ENCODE results near the gene ATOSA. TPM values are rescaled to one million over a fixed set of nuclear protein-coding genes. Genes with fewer than 3 reads are reported as not detected.

ATOSA gene
- total RNA-seq, 1 donor from 2014 or later: 63.3 TPM

DNA sequence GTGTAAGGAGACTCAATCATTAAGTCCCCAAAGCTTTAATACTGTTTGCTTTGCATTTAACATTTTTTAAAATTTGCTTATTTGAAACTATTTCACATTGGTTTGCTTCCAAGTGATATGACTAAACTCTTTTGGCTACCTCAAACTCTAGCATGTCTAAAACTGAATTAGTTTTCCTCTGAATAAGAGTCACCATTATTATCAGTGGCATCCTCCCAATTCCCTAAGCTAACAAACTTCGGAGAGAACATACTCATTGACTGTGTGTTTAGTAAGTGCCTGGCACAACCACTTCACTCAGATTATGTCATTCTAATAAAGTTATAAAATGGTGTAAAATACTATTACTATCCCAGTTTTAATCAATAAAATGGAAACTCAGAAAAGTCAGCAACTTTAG is 21.9 kb downstream of the ATOSA start:
- no peaks in the 10 kb centered on the region for H3K9me3 ChIP-seq
- peak overlapping the region; percentile 29 for H3K27ac ChIP-seq
- no peak for DNase-seq (ENCODE audit: extremely low spot score in 2 of 2)
- no peak overlapping the region for H3K4me3 ChIP-seq
- H3K27me3 ChIP-seq: no peaks in the 10 kb centered on the region
- intact Hi-C loops (cut with DNase I): loop anchor here (5.0 kb wide), 1 partner anchor 1260 kb away; no protein-coding TSS in a partner anchor
- TF ChIP-seq CTCF (IDR thresholded peaks at IDR 0.05): no peak
- no peak for TF ChIP-seq POLR2A (IDR thresholded peaks at IDR 0.05)
- no peak for TF ChIP-seq POLR2AphosphoS5 (IDR thresholded peaks at IDR 0.05; ENCODE audit: insufficient read depth in 1 of 2, low read depth in 1 of 2)
- H3K36me3 ChIP-seq: peaks cover 0 to 25% of the 10 kb centered on the region in 2 donors
- peaks cover 46% of the 10 kb centered on the region for H3K4me1 ChIP-seq

DNA sequence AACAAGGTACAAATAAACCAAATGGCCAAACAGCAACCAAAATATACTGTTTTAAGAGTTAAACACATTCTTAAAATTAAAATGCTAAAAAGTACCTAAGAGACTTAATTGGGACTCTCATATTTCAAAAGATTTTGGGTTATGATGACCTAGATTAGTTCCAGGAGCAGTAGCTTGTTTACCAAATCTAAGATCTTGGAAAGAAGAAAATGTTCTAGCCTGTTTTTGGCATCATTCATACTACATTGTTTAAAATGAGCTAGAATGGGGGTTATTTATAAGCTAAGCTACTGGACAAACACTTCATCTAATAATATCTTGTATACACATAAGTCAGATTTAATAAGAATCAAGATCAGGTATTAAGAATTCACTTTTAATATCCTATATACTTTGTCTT is 22.8 kb downstream of the ATOSA start:
- Histone ChIP-seq H3K4me3 (no peak overlapping the region), H3K4me1 (peaks cover 51% of the 10 kb centered on the region), H3K9me3 (no peaks in the 10 kb centered on the region), H3K27ac (no peak overlapping the region), H3K36me3 (peaks cover 0 to 16% of the 10 kb centered on the region in 2 donors), H3K27me3 (no peaks in the 10 kb centered on the region)
- TF ChIP-seq POLR2AphosphoS5 (IDR thresholded peaks at IDR 0.05; ENCODE audit: insufficient read depth in 1 of 2, low read depth in 1 of 2) (peak in 1 of 2 donors; percentile 48), POLR2A (IDR thresholded peaks at IDR 0.05) (no peak)
- intact Hi-C loops (cut with DNase I): loop anchor here (5.0 kb wide), 1 partner anchor 1261 kb away; no protein-coding TSS in a partner anchor
- DNase-seq (ENCODE audit: extremely low spot score in 2 of 2): no peak

- peak overlapping the region; percentile 76 for H3K27ac ChIP-seq
- H3K4me3 ChIP-seq: no peak overlapping the region
- intact Hi-C loops (cut with DNase I): no loop called here
- no peaks in the 10 kb centered on the region for H3K27me3 ChIP-seq
- H3K4me1 ChIP-seq: peaks cover 53% of the 10 kb centered on the region
- H3K36me3 ChIP-seq: peaks cover 0 to 9% of the 10 kb centered on the region in 2 donors
- TF ChIP-seq CTCF (IDR thresholded peaks at IDR 0.05) (no peak), POLR2AphosphoS5 (IDR thresholded peaks at IDR 0.05; ENCODE audit: insufficient read depth in 1 of 2, low read depth in 1 of 2) (no peak), POLR2A (IDR thresholded peaks at IDR 0.05) (no peak)
- no peaks in the 10 kb centered on the region for H3K9me3 ChIP-seq
- DNase-seq (ENCODE audit: extremely low spot score in 2 of 2): no peak
Observed at GRCh38 chr15:52653431-52653964, 25.7 kb downstream of the ATOSA start.

GRCh38 chr15:52652984-52653383 is 26.2 kb downstream of the ATOSA start:
- no peak for TF ChIP-seq POLR2AphosphoS5 (IDR thresholded peaks at IDR 0.05; ENCODE audit: insufficient read depth in 1 of 2, low read depth in 1 of 2)
- TF ChIP-seq CTCF (IDR thresholded peaks at IDR 0.05): no peak
- no peak for TF ChIP-seq POLR2A (IDR thresholded peaks at IDR 0.05)
- peaks cover 0 to 4% of the 10 kb centered on the region in 2 donors for H3K36me3 ChIP-seq
- intact Hi-C loops (cut with DNase I): no loop called here

DNA sequence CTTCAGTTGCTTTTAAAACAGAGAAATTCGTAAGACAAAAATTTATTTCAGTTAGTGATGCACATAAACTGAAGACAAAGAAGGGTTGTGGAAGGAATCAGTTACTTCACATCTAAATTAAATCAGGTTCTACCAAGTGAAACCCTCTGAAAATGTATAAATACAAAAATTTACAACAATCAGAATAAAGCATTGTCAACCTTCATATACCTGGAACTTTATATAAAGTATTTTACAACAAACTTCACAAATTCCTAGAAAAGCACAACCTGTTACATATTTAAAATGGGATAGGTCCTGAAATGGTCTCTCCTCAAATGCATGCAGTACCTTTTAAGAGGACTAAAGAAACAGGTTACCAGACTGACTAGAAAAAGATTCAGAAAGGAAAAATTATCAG is 26.9 kb downstream of the ATOSA start:
- Histone ChIP-seq H3K27me3 (no peaks in the 10 kb centered on the region), H3K4me1 (peaks cover 44% of the 10 kb centered on the region), H3K4me3 (no peak overlapping the region), H3K9me3 (no peaks in the 10 kb centered on the region), H3K27ac (peak overlapping the region; percentile 76), H3K36me3 (no peaks in the 10 kb centered on the region)
- no peak for TF ChIP-seq POLR2A (IDR thresholded peaks at IDR 0.05)
- no peak for TF ChIP-seq CTCF (IDR thresholded peaks at IDR 0.05)
- no peak for TF ChIP-seq POLR2AphosphoS5 (IDR thresholded peaks at IDR 0.05; ENCODE audit: insufficient read depth in 1 of 2, low read depth in 1 of 2)
- intact Hi-C loops (cut with DNase I): no loop called here
- no peak for DNase-seq (ENCODE audit: extremely low spot score in 2 of 2)

More at GRCh38 chr15:52652984-52653383, 26.2 kb downstream of the ATOSA start:
- DNase-seq (ENCODE audit: extremely low spot score in 2 of 2): no peak
- H3K9me3 ChIP-seq: no peaks in the 10 kb centered on the region
- peak overlapping the region; percentile 76 for H3K27ac ChIP-seq
- no peak overlapping the region for H3K4me3 ChIP-seq
- H3K27me3 ChIP-seq: no peaks in the 10 kb centered on the region
- H3K4me1 ChIP-seq: peaks cover 51% of the 10 kb centered on the region
